NB4 (cell line): ENCODE data around the gene CLASP1.

Experiments
- TF ChIP-seq, protein P1 (sequence below): IDR thresholded peaks from one replicate; pipeline ENCODE4 v1.5.1; 2012; ENCODE audit warnings: low read depth, low read length
- TF ChIP-seq, protein P2 (sequence below): IDR thresholded peaks from 2 replicates; pipeline ENCODE4 v1.6.1; 2011; ENCODE audit warnings: low read depth, low read length

DNA sequence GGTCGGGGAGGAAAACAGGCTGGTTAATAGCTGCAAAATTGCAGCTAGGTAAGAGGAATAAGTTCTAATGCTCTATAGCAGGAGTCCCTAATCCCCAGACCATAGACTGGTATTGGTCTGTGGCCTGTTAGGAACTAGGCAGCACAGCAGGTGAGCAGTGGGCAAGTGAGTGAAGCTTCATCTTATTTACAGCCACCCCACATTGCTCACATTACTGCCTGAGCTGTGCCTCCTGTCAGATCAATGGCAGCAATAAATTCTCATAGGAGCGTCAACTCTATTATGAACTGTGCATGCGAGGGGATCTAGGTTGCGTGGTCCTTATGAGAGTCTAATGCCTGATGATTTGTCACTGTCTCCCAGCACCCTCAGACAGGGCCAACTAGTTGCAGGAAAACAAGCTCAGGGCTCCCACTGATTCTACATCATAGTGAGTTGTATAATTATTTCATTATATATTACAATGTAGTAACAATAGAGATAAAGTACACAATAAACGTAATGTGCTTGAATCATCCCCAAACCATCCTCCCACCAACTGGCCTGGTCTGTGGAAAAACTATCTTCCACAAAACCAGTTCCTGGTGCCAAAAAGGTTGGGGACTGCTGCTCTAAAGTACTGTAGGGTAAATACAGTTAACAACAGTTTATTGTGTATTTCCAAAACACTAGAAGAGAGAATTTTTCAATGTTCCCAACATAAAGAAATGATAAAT, 272.6 kb downstream of the CLASP1 start:
- TF ChIP-seq, protein P1, sequence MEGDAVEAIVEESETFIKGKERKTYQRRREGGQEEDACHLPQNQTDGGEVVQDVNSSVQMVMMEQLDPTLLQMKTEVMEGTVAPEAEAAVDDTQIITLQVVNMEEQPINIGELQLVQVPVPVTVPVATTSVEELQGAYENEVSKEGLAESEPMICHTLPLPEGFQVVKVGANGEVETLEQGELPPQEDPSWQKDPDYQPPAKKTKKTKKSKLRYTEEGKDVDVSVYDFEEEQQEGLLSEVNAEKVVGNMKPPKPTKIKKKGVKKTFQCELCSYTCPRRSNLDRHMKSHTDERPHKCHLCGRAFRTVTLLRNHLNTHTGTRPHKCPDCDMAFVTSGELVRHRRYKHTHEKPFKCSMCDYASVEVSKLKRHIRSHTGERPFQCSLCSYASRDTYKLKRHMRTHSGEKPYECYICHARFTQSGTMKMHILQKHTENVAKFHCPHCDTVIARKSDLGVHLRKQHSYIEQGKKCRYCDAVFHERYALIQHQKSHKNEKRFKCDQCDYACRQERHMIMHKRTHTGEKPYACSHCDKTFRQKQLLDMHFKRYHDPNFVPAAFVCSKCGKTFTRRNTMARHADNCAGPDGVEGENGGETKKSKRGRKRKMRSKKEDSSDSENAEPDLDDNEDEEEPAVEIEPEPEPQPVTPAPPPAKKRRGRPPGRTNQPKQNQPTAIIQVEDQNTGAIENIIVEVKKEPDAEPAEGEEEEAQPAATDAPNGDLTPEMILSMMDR = no peak
- TF ChIP-seq, protein P2, sequence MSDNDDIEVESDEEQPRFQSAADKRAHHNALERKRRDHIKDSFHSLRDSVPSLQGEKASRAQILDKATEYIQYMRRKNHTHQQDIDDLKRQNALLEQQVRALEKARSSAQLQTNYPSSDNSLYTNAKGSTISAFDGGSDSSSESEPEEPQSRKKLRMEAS = no peak
